GM21723 (cell line): Measurements from ENCODE around the gene PRRC2A.
"Not testable (repeated sequence)": the region's sequence is repeated elsewhere in the genome, so short reads cannot be mapped to it uniquely, and the experiment has no call there.

Experiments used
- ATAC-seq: cut with Tn5 transposase; IDR thresholded peaks from one replicate; pipeline ENCODE4 v1.9.1; 2021; ENCODE audit warnings: mild to moderate bottlenecking, moderate library complexity; ENCODE audit not compliant: unreplicated experiment

Gene PRRC2A

DNA sequence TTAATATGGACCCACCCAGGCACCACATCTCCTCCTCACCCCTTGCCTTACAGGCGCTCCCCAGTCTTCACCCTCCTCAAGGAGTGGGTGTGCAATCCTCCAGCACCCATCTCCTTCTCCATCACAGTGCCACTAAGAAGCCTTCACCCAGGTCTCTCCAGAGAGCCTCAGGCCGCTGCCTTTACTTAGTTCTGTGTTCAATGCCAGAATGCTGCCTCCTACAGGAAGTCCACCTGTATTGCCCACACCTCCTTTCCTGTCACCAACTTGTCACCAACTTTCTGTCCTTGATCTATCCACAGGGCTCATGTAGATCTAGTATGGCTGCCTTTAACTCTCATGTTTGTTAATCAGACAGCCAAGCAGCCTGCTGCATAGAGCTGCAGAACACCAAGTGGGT is 35.0 kb upstream of the PRRC2A start:
- no peak for ATAC-seq

DNA sequence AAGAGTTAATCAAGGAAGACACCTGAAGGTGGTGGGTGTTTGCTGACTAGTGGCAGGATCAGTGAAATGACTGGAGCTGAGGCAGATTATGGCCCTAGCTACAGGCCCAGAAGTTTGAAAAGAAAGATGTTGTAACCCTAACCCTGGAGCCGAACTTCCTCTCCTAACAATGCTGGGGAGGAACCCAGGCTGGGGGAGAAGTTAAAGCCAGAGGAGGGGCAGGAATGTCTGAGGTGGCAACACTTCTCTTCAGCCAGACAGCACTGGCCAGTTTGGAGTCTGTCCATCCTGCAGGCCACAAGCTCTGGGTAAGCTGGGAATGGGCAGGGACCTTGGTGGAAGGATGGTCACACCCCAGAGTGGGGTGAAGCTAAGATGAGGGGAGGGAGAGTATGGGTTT is 34.5 kb upstream of the PRRC2A start, which contains the start of gene LST1:
Gene LST1, plus strand, starts transcription at position 270 of the 400 bp plus-strand sequence. CDS start 1,023 bp downstream, outside the sequence.
- no peak for ATAC-seq

DNA sequence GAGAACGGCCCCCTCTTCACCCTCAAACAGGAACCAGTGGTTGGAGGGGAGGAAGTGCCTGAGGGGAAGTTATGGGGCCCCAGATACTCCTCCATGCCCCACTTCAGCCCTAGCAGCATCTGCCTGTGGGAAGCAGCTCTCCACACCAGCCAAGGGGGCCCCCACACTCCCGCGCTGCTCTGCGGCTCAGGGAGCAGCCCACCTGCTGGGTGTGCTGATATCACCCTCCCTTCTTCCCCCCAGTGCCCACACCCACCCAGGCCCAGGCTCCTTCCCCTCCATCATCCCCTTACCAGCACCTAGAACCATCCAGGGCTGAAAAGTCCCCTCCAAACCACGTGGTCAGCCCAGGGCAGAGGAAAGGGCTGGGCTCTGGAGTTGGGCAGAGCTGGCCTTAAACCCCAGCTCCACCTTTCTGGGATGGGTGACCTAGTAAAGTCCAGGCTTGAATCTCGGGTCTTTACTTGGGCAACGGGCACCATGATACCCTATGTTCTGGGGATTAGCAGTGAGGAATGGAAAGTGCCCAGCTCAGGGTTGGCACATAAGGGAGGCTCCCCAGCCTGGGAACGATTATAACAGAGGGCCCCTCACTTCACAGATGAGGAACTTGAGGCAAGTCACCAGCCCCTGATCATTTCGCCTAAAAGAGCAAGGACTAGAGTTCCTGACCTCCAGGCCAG is 33.8 kb upstream of the PRRC2A start:
- no peak for ATAC-seq

DNA sequence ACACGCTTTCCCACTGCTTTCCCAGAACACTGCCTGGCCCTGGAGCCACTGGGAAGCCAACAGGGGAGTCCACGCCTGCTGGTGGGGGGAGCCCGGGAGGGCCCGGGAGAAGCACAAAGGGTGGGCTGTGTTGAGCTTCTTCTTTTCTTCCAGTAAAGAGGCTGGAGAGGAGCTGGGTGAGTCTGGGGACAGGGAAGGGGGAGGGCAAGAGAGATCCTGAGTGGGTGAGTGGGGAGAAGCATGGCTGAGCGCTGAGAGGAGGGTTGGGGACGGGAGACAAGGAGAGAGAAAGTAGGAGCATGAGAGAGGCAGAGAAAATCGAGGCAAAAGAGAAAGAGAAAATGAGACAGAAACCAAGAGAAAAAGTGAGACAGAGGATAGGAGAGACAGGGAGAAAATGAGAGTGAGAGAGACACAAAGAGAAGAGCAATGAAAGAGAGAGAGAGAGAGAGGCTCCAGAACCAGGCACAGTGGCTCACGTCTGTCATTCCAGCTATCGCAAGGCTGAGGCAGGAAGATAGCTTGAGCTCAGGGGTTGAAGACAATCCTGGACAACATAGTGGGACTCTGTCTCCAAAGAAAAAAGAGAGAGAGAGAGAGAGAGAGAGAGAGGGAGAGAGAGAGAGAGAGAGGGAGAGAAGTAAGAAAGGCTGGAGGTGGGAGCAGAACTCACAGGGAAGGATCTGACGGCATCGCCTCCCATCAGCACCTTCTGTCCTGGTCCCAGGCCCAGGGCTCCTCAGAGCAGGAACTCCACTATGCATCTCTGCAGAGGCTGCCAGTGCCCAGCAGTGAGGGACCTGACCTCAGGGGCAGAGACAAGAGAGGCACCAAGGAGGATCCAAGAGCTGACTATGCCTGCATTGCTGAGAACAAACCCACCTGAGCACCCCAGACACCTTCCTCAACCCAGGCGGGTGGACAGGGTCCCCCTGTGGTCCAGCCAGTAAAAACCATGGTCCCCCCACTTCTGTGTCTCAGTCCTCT is 32.4 kb upstream of the PRRC2A start:
- no peak for ATAC-seq

DNA sequence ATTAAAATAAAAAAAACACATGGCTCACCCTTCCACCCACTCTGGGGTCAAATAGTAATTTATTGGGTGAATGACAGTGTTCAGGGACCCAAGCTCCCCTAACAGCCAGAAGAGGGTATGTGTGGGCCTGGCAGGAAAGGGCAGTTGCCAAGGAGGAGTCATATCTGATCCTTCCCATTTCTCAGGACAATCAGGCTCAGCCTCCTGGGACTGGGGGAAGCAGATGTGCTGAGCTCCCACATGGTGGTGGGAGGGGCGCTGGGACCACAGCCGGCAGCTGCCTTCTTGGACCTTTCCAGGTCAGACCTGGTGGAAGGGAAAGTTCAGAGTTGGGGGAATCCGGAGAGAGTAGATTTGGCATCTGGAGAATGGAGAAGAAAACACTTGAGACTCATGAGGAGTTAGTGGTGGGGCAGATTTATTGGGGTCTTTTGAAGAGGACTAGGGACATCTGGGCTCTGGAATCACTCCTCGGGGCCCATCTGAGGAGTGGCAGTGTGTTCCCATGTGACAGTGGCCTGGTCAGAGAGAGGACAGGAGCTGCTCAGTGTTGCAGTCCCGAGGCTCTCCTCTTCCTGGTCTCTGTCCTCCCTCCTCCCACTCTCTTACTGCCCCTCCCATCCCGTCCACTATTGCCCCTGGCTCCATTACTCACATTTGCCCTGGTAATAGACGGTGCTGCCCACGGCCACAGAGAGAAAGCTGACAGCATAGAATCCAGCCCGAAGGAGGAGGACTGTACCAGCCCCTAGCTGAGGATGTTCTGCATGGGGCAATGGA is 31.5 kb upstream of the PRRC2A start:
- ATAC-seq, result no peak

DNA sequence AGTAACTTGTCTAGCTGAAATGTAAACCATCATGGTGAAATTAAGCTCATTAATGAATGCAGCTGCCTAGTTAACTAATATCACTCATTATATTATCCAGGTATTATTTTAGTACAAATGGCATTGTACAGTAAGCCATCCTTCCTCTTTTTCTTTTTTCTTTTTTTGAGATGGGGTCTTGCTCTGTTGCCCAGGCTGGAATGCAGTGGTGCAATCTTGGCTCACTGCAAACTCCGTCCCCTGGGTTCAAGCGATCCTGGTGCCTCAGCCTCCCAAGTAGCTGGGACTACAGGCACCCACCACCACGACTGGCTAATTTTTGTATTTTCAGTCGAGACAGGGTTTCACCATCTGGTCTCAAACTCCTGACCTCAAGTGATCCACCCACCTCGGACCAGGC is 29.8 kb upstream of the PRRC2A start:
- ATAC-seq, result not testable (repeated sequence)

DNA sequence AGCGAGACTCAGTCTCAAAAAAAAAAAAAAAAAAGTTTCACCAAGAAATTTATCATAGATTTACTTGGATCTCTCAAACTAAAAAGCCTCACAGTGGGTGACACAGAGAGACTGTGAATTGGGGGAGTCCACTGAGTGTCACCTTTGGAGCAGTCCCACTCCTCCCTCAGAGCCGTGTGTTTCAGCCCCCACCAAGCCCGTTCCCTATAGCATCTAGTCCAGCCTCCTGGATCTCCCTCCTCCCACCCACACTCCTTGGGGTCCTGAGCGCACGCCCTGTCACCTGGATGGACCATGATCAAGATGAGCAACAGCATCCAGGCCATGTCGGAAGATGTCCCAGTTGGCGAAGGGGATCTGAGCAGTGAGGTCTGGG is 28.1 kb upstream of the PRRC2A start:
- ATAC-seq, result no peak

DNA sequence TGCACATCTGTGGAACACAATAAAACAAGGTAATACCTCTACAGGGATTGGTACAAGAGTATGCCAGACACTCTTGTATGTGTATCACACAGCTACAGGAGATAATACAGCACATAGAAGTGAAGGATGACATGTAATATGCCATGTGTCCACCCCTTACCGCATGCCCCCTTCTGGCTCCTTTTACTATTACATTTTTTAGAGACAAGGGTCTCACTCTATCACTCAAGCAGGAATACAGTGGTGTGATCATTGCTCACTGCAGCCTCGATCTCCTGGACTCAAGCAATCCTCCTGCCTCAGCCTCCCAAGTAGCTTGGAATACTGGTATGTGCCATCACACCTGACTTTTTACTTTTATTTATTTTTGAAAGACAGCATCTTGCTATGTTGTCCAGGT is 23.5 kb upstream of the PRRC2A start:
- ATAC-seq, result no peak

DNA sequence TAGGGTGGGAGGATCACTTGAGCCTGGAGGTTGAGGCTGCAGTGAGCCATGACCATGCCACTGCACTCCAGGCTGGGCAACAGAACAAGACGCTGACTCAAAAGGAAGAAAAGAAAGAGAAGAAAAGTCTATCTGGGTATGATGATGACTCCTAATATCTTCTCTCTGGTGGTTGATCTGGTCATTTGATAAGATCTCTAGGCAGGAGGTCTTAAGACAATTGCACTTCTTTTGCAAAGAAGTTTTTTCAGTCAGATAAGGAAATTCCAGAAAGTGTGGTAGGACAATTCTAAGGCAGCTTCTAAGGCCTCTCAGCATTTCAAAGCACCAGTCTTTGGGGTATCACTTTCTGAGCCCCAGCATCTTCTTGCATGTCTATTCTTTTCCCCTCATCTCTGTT is 13.2 kb upstream of the PRRC2A start:
- no peak for ATAC-seq

DNA sequence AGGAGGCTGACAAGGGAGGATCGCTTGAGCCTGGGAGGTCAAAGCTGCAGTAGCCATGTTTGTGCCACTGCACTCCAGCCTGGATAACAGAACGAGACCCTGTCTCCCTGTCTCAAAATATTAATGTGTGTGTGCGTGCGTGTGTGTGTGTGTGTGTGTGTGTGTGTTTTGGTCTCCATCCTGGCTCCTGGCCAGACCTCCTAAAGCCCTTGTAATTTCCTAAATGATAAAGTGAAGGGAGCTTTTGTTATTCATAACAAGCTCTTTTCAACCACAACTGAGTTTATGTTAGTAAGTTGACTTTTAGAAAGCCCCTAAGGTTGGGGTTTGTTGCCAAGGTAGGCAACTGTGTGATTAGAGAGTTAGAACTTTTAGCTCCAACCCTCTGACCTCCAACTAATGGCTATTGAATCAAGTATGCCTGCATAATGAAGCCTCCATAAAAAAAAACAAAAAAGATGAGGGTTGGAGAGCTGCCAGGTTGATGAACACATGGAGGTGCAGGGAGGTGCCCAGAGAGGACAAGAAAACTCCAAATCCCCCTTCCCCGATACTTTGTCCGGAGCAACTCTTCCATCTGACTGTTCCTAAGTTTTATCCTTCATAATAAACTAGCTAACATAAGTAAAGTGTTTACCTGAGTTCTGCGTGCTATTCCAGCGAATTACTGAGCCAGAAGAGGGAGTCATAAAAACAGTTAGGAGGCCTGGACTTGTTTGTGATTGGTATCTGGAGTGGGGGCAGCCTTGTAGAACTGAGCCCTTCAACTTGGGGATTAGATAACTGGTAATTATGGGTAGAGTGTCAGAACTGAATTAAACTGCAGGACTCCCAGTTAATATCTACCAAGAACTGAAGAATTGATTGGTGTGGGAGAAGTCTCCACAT is 10.8 kb upstream of the PRRC2A start:
- no peak for ATAC-seq

DNA sequence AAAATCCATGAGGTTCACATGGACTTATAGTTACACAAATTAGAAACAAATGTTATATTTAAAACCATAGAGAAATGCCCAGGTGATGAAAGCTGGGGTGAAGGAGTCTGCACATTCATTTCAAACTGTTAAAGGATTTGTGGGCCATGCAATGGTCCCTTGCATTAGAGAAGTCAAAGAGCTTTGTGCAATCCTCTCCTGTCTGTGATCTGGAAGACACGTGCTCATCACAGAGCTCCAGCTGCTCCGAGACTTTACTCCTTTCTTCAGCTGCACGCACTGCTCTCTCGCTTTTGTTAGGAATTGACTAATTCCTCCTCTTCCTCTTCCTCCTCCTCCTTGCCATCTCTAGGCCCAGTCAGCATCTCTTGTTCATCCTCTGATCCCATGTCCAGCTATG is 9.5 kb upstream of the PRRC2A start:
- ATAC-seq, result no peak

DNA sequence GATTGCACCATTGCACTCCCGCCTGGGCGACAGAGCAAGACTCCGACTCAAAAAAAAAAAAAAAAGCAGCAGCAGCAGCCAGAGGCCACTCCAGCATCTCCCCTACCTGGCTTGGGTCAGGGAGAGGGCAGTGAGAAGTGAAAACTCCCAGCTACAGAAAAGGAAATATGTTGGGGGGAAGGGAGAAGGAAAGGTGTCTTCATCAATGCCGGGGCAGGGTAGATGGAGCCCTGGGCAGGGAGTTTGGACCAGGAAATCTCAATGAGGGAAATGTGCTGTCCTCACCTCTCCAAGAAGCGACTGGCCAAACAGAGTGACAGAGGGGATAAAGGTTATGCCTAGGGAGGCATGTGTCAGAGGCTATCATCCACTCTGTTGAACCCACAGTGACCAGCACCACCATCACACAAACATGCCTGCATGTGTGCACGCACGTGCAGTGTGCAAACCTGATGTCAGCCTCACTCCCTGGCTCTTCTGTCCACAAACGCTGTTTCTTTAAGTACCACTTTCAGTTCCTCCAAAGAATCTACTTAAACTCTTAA is 6.4 kb upstream of the PRRC2A start:
- no peak for ATAC-seq

DNA sequence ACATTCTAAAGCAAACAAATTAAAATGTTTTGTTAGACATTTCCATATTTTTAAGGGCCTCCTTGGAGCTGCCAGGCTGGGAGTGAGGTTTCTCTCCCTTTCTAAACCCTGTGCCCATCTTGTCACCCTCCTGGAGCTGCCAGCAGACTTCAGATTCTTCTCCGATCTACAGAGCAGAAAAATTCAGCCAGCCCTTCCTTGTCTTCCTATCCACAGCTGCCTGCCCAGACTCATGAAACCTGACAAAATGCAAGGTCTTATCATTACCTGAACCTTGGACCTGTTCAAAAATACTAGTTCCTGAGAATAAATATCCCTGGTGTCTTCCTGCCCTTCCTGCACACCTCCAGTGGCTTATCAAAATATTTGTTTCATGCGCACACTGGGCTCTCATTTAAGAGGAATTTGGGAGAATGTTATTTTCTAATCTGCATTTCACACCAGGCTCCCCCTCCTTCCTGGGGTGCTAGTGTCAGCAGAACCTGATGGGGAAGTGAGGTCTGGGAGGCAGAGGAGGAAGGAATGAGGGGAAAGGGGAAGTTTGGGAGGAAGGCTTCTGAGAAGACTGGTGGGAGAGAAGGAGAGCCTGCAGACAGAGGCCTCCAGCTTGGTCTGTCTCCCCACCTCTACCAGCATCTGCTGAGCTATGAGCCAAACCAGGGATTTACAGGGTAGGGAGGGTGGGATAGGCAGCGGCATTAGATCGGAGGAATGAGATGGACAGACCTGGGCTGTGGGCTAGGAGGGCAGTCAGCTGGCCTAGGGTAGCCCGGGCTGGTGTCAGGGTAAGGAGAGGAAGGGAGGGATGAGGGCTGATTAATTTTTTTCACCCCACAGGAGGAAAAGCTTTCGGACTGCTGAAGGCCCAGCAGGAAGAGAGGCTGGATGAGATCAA is 5.6 kb upstream of the PRRC2A start, which contains the start of gene AIF1:
Gene AIF1, plus strand, starts transcription at position 551 of the 895 bp plus-strand sequence. Its CDS starts 96 bp downstream, at position 647.
- no peak for ATAC-seq

DNA sequence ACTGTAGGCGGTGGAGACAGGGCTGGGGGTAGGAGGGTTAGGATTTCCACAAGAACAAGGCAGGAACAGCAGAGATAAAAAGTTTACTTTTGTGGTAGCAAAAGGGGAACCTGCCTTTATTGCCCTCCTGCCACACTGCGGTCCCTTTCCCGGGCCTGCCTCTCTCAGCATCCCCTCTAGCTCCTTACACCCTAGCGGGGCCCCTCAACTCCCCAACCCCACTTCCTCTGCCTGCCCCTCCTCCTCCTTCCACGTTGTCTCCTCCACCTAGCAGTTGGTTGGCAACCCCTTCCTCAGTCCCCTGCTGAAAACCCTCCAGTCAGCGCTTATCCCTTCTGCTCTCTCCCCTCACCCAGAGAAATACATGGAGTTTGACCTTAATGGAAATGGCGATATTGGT is 4.8 kb upstream of the PRRC2A start:
- no peak for ATAC-seq

DNA sequence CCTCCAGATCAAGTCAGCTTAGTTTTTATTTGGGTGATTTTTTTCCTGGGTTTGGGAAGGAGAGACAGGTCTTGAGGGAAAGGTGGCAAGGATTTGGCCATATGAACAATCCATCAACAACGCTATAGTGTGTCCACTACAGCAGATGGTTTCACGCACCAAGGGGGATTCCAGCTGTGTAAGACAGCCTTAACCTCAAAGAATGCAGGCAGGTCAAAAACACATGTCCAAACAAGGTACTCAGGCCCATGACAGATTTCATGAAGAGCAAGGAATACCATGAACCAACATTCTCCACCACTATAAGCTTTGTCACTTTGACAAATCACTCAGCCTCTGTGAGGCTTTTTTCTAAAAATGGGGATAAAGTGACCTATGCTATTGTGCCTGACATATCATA is 3.5 kb upstream of the PRRC2A start:
- no peak for ATAC-seq

DNA sequence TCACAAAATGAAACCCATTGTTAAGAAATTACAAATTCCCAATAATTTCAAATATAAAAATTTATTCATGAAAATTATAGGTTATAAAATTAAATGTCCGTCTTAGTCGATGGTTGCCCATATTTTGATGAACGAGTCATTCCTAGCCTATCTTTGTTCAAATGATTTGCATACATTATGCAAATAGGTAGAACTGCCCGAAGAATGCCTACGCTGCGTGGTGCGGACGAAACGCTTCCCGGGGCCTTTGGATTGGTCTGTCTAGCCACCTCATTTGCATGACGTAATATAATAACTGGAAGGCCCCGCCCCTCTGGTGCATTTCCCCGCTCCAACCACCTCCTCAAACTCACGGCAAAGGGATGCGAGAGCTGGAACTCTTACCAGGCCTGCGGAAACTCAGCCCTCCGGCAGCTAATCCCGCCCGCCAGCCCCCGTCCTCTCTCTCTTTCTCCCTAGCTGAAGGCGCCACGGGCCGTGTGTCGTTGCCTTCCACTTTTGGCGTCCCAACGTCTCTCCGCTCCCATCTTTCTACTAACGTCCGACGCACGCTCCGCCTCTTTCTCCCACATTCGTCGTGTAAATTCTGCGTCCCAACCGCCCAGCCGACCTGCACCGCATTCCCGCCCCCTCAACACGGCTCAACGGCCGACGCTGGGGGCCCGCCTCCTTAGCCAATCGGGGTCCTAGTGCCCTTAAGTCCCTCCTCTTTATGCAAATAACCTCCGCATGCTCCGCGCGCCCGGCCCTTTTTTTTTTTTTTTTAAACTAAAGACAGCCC is 520 bp upstream of the PRRC2A start:
- ATAC-seq, result peak; percentile 78

DNA sequence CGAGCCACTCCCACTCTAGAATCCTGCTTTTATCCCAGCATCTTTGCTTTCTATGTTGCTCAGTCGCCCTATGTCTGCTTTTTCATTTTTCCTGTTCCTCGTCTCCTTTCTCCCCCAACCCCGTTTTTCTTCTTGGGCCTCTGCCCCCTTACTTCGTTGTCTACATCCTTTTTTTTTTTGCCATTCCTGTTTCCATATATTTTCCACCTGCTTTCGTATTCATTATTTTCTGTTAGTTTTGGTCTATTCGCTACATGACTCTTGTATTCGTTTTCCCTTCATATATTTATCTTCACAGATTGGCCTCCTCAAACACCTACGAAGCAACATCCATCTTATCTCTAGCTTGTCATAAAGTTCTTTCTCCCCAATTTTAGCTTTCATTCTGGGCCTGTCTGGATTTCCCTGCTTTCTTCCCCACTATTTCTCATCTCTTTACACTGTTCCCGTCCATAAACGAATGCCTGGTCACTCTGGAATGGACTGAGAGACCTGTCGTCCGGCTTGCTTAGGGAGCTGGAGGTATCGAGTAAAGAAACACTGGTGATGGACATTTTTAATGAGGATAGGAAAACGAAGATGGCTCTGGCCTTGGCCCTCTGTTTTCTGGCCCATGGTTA is 915 bp downstream of the PRRC2A start:
- no peak for ATAC-seq

DNA sequence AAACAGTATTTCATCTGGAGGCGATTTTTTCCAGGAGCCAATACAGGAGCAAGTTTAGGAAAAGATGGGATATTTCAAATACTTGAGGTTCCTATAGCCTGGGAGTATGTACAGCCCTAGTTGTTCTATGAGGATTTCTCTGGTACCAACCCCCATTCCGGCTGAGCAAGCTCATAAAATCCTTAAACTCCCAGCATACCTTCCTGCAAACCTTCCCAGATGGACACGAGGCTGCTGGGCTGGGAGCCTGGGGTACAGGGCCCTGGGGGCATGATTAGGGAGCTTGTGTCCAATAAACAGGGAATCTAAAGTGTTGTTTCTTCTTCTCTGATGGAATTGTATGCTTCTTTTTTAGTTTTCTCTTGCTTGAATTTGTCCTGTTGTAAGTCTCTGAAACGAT is 1.5 kb downstream of the PRRC2A start:
- ATAC-seq, result no peak
